Measurements from ENCODE around the gene FBXO47. TPM values are rescaled to one million over a fixed set of nuclear protein-coding genes. Genes with fewer than 3 reads are reported as not detected.
A peak's percentile ranks its signal among the peaks of the same experiment; 100 is the strongest.

The FBXO47 gene, protein sequence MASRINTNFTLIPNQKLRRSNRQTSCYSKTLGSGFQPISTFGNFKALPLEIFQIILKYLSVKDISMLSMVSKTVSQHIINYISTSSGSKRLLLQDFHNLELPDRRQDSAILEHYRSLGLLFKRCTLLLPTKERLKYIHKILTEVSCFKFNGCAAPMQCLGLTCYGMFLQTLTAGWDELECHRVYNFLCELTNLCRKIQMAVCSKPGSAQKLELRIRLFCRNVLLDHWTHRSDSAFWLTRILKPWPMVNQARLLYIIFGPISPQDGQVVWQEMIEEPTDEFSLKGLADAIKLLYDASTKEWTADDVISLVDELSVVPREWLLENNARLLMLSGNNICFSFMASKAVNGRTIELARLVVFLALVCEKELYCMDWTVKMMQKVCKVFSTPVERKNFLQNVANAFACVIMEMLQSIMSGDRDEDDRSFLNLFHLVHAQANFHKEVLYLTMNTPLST
- total RNA-seq, result not detected

DNA sequence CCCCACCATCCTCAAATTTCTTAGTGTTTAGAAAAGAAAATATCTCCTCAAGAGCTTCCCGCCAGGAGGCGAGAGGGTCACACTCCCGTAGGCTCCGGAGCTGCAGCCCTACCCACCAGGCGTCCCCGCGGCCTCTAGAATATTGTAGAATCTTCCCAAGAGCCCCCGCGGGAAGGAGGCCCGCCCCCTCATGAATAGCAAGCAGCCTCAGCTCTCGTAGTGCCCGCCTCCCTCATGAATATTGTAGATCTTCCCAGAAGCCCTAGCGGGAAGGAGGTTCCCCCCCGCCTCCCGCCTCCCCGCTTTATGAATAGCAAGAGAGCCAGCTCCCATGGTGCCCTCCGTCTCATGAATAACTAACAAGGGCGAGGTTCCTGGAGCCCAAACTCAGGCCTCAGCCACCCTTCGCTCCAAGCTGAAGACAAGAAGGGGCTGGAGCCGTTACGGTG lies at the start of gene FBXO47:
TSS of gene FBXO47 (minus strand) at position 114 of the 449 bp plus-strand sequence. CDS start 4,378 bp downstream, outside the sequence.
- peak; percentile 89 for ATAC-seq

DNA sequence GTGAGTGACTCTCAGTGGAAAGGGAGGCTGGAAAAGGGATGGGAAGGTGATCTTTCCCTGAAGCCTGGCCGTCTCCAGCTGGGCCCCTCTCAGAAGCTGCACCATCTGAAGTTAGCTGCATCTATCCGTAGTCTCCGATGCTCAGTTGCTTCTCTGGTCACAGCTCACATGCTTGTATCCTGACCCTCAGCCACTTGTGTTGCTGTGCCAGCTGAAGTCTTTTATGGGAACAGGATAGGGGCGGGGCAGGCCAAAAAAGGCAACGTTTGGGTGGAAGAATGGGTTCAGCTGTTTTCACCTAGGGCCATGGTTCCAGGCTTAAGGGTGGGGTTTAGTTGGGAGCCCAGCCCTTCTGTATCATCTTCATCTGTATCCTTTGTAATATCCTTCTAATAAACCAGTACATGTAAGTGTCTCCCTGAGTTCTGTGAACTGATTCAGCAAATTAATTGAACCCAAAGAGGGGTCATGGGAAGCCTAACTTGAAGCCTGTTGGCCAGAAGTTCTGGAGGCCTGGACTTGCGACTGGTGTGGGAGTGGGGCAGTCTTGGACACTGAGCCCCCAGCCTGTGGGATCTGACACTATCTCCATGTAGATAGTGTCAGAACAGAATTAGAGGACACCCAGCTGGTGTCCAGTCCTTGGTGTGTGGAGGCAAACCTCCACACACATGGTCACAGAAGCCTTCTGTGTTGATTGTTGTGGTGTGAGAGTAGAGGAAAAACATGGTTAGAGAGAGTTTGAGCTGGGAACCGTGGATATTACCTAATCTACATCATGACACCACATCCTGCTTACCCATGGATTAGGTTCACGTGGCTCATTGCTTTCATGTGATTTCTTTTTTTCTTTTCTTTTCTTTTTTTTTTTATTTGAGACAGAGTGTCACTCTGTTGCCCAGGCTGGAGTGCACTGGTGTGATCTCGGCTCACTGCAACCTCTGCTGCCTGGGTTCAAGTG lies 49.3 kb upstream of the FBXO47 start:
- peak; percentile 49 for ATAC-seq

DNA sequence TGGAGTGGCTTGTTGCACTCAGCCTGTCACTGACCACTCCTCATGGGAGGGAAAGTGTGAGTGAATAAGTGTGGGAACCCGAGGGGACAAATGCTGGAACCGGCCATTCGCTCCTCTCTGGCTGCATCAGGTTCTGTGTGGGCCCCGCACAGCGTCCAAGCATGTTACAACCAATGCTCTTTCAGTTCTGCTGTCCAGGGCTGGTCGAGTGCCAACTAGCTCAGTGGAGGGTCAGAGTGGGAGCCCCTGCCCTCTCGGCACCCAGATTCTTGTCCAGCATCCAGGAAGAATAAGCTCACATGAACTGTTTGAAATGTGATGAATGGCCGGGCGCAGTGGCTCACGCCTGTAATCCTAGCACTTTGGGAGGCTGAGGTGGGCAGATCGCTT lies 48.3 kb upstream of the FBXO47 start:
- ATAC-seq, result no peak

DNA sequence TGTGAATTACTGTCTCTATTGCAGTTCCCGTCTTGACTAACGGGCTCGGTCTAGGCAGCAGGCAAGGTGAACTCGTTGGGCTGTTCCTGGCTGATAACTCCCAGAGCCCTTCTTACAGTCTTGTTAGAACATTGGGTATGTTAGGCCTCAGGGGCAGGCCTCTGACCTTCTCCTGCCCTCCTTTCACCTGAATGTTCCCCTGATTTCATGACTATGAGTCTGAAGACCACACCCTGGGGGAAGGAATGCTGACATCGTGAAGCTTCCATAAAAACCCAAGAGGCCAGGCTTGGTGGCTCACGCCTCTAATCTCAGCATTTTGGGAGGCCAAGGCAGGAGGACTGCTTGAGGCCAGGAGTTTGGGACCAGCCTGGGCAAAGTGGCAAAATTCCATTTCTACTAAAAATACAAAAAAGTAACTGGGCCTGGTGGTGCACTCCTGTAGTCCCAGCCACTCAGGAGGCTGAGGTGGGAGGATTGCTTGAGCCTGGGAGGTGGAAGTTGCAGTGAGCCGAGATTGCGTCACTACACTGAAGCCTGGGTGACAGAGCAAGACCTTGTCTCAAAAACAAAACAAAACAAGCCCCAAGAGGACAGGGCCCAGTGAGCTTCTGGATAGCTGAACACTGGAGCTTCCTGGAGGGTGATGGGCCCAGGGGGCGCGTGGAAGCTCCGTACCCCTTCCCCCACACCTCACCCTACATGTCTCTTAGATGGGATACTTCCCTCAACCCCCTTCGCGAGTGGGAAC lies 47.8 kb upstream of the FBXO47 start:
- ATAC-seq, result no peak

DNA sequence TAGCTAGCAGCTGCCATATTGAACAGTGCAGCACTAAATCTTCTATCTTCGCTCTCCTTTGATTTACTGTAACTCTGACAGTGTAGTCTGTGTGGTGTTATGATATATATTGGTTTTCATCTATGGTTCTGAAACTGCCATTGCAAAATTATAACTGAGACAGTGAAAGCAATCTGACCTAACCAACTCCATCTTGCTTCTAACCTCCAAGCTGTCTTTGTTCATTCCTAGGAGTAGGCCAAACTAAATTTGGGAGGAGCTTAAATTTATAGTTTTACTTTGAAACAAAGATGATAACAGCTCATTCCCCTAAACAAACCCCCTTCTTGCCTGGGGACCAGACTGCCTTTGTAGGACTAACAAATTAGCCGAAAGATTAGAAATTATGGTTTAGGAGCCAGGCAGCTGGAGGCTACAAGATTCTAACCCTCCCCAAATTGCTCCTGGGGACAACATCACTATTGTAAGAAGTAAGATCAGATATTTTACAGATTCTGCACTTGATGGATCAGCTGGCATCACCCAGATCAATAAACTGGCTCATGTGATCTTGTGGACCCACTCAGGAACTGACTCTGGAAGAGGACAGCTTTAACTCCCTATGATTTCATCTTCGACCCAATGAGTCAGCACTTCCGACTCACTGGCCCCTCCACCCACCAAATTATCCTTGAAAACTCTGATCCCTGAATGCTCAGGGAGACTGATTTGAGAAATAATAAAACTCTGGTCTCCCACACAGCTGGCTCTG lies 47.0 kb upstream of the FBXO47 start:
- no peak for ATAC-seq

DNA sequence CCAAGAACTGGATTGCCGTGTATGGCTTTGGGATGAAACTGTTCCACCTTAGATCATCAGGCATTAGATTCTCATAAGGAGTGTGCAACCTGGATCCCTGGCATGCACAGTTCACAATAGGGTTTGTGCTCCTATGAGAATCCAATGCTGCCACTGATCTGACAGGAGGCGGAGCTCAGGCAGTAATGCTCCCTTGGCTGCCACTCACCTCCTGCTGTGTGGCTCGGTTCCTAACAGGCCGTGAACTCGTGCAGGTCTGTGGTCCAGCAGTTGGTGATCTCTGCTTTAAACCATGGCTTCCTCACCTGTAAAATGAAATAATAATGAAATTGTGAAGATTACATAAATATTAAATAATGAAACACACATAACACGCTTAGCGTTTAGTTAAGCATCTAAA lies 45.5 kb upstream of the FBXO47 start:
- no peak for ATAC-seq

DNA sequence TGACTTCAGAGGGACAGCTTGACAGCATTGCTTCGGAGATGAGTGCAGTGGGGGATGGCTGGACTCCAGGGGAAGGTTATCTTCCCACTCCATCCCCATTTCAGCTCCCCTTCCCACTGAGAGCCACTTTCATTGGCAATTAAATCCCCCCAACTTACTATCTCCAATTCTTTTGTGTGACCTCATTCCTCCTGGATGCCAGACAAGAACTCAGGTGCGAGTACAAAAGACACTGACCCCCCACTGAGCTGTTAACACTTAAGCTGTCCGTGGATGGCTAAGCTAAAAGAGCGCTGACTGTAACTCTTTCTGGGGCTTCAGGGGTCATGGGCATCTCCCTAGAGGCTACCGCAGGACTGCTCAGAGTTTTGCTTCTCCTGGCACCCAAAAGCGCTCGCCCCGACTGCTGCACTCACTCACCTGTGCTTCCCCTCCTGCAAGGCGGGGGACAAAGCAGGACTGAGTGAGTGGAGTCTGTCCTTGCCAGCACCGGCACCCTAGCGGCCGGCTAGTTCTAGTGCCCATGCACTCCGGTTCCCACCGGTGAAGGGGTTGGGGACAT lies 44.8 kb upstream of the FBXO47 start:
- ATAC-seq, result no peak

DNA sequence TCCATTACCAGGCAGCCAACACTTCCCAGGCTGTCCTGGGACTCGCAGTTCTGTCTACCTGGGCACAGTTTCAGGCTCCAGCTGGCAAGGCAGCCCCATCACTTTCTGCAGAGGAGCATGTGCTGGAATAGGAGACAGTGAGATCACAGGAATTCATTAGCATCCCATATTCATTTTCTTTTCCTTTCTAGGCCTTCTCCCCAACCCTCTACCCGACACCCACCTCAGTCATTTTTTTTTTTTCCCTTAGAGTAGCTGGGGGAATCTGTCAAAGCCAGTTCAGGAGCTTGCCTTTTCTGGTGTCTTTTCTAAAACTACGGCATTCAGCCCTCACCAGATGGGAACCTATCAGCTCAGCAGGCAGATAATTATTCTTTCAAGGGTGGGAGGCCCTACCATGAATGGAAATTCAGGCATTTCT lies 42.4 kb upstream of the FBXO47 start:
- no peak for ATAC-seq

DNA sequence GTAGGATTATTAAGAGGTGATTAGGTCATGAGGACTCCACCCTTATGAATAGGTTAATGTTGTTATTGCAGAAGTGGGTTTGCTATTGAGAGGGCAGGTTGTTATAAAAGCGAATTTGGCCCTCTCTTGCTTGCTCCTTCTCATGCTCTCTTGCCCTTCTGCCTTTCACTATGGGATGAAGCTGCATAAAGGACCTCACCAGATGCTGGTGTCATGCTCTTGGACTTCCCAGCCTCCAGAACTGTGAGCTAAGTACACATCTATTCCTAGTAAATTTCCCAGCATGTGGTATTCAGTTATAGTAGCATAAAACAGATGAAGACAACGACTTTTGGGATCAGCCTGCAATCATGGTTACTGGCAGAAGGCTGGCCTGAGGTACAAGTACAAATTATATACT lies 41.4 kb upstream of the FBXO47 start:
- ATAC-seq, result no peak

DNA sequence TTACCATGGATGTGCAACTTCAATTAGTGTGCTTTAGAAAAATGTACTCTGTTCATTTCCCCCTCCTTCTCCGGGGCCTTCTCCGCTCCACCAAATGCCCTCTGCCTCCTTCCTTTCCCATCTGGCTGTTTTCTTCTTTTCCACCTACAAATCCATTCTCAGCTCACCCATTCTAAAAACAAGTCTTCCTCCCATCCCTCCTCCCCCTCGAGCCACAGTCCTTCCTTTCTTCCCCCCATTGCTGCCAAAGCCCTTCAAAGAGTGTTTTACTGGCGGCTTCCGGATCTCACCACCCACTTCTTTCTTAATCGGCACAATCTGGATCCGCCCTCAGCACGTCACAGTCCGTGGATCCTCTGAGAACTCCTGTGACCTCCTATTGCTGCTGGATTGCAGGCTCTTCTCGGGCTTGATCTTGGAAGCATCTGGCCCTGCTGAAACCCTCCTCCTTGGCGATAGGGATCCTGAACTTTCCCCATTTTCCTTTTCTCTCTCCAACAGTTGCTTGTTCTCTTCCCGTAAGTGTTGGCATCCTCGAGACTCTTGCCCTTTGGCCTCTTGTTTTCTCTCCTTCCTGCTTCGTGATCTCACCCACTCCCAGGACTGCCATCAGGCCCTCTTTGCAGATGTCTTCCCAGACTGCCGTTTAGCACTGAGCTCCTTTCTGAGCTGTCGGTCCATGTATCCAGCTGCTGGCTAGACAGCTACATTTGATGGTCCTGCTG lies 36.0 kb upstream of the FBXO47 start:
- peak; percentile 45 for ATAC-seq

DNA sequence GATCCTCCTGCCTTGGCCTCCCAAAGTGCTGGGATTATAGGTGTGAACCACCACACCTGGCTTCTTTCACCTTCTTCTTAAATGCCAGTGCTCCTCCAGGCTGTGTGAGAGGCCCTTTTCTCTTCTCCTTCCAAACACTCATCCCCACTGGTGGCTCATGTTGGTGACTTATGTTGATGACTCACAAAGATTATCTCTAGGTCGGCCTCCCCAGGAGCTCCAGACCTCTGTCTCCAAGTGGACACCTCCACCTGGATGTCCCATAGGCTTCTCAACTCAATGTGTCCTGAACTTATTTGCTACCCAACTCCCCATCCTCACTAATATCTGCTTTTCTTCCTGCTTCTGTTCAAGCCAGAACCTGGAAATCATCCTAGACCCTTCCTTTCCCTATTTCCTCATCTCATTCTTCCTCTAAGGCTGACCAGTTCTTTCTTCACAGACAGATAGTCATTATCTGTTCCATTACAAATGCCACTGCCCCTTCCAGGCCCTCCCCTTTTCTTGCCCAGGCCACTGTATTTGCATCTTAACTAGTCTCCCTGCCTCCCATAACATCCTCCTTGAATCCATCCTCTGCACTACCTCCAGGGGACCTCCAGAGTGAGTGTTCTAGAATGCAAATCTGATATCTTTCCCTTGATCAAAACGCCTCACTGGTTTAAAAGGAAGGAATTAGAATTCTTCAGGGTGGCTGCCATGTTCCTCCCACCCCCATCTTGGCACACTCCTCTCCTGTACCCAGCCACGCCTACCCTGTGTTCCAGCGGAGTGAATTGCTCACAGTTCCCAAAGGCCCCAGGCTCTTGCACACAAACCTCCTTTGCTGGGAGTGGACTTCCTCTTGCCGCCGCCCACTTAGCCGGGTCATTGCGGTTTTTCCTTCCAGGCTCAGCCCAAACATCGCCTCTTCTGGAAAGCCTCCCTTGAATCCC lies 34.8 kb upstream of the FBXO47 start:
- peak; percentile 95 for ATAC-seq

DNA sequence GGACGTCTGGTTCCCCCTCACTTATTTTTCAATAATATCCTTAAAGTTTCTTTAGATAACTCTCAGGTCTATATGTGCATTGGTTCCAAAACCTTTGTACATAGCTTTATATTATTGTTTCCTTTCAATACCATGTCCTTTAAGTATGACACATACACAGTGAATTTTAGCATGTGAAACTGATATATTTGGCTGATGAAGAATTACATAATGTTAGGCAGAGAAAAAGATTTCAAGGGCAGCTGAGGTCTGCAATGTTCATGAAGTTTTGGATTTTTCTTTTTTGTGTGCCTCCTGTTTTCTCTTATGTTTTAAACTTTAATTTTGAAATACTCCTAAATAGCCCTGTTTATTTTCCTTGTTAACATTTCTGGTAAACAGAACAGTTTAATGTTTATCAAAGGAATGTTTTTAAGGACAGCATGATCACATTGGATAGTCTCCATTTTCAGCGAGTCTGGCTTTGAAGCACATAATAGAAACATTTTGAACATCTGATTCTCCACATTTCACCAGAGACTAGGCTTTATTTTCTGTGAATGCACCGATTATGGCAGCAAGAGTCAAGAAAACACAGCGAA lies 32.9 kb upstream of the FBXO47 start:
- ATAC-seq, result no peak

DNA sequence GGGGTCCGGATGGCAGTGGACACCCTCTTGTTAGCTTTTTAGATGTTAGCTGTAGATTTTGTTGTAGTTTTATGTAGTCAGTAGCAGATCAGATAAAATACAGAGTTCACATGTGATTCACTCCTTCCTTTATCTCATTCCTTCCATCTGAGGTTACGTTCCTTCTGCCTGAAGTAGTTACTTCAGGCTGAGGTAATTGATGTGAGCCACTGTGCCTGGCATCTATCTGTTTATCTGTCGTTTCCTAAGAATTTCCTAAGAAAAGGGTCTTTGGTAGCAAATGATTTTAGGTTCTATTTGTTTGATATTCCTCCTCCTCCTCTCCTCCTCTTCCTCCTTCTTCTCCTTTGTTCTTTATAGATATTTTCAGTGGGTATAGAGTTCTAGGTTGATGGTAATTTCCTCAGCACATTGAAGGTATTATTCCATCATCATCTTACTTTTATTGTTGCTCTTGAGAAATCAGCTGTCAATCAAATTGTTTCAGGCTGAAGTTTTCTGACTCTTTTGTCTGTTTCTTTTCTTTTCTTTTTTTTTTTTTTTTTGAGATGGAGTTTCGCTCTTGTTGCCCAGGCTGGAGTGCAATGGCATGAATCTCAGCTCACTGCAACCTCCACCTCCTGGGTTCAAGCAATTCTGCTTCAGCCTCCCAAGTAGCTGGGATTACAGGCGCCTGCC lies 29.6 kb upstream of the FBXO47 start:
- no peak for ATAC-seq

DNA sequence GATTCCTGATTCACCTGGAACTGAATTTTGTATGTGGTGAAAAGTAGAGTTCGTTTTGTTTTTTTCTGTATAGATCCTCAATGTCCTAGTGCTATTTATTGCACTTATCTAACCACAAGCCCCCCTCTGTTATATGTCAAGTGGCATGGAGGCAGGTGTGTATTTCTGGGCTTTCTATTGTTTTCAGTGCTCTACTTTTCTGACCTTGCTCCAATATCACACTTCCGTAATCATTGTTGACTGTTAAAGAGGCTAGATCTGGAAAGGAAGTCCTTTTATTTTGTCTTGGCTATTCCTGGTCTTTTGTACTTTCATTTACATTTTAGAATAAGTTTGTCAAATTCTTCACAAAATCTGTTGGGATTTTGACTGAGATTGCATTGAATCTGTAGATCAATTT lies 26.8 kb upstream of the FBXO47 start:
- ATAC-seq, result no peak

DNA sequence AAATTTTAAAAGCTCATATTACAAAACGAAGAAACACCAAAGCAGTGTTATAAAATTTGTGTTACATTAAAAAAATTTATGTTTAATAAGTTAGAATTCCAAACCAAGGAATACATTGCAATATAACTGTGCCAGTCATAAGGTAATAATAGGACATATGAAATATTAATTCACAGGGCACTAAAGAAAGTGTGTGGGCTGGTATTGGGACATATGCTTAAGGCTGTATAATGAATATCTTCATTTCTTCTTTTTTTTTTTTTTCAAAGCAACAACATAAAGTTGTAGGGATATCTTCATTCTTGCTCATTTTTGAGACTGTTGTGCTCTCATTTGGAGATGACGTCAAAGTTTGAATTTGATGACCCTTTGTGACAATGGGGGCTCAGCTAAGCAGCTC lies 17.5 kb upstream of the FBXO47 start:
- ATAC-seq, result no peak

DNA sequence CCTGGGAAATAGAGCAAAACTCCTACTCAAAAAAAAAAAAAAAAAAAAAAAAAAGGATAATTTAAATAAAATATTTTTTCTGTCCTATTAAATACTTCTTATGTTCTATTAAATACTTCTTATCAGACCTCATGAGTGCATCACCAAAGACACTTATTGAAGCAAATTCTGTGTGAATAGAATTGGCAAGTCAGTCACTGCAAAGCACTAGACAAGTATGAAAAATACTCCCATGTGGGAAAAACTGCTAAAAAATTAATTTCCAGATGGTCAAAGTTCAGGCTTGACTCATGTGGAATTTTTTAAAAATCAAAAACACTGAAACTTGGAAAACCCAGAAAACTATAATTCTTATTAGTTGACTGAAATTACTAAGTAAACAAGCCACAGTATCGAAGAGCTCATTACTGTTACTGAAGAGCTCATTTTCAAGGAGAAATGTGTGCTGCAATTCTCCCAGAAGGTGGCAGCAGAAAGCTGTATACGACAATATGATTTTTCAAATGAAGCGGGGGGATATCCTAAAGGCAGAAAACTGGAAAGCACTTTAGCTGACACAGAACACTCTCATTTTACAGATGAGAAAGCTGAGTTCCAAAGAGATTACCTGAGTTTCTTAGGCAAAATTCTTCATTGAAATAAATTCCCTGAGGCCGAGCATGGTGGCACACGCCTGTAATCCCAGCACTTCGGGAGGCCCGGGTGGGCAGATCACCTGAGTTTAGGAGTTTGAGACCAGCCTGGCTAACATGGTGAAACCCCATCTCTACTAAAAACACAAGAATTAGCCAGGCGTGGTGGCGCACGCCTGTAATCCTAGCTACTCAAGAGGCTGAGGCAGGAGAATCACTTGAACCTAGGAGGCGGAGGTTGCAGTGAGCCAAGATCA lies 15.9 kb upstream of the FBXO47 start:
- ATAC-seq, result no peak

DNA sequence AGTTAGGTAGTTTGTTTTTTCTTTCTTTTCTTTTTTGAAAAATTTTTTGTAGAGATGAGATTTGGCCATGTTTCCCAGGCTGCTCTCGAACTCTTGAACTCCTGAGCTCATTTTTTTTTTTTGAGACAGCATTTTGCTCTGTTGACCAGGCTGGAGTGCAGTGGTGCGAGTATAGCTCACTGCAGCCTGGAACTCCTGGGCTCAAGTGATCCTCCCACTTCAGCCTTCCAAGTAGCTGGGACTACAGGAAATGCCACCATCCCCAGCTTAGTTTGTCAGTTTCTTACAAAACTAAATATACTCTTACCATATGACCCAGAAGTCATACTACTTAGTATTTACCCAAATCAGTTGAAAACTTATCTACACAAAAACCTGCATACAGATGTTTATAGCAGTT lies 14.4 kb upstream of the FBXO47 start:
- ATAC-seq, result no peak

Measured in esophagus mucosa (tissue), 1 donor.